Right lobe of liver (tissue), 6 donors: Measurements from ENCODE around the gene SCAMP3. TPM values are rescaled to one million over a fixed set of nuclear protein-coding genes. Genes with fewer than 3 reads are reported as not detected.

Source experiments
- ATAC-seq, 4 donors: fragments of 200-7000 bp; cut with Tn5 transposase; one replicate each; pipeline ENCODE4 v1.9.1; 2020; ENCODE audit warnings: mild to moderate bottlenecking in 4 of 4, moderate library complexity in 4 of 4
- DNase-seq, 3 donors: peaks; one replicate each; pipeline ENCODE4 v3.0.0-alpha.2; 2020
- H3K27ac ChIP-seq, 3 donors: fragments of 200-600 bp; one replicate each; pipeline ENCODE4 v1.8.0; 2022
- H3K27me3 ChIP-seq, 2 donors: fragments of 200-600 bp; one replicate each; pipeline ENCODE4 v1.8.0; 2022
- H3K36me3 ChIP-seq, 4 donors: fragments of 200-600 bp; sonication (generic) in 1 of 4; one replicate each; pipeline versions ENCODE4 v1.5.1 to v1.8.0; 2017 to 2022; ENCODE audit warnings: control low read depth in 1 of 4
- H3K4me1 ChIP-seq, 4 donors: fragments of 200-600 bp; sonication (generic) in 1 of 4; one replicate each; pipeline versions ENCODE4 v1.5.1 to v1.8.0; 2017 to 2022; ENCODE audit warnings: control low read depth in 1 of 4
- H3K4me3 ChIP-seq, 3 donors: fragments of 200-600 bp; one replicate each; pipeline ENCODE4 v1.8.0; 2022
- H3K9me3 ChIP-seq, 4 donors: fragments of 200-600 bp; sonication (generic) in 1 of 4; one replicate each; pipeline versions ENCODE4 v1.5.1 to v1.8.0; 2017 to 2022; ENCODE audit warnings: control low read depth in 1 of 4
- CTCF ChIP-seq, 4 donors: fragments of 200-600 bp in 3 of 4; fragments of 450-650 bp in 1 of 4; IDR thresholded peaks; one replicate each; pipeline versions ENCODE4 v1.5.1 to v1.8.0; 2016 to 2022; ENCODE audit warnings: antibody characterized with exemption in 4 of 4, mild to moderate bottlenecking in 2 of 4
- POLR2A ChIP-seq: fragments of 450-650 bp; IDR thresholded peaks from one replicate; pipeline ENCODE4 v1.6.1; 2017; ENCODE audit warnings: antibody characterized with exemption, mild to moderate bottlenecking
- WGBS: methylation state at CpG from one replicate; pipeline ENCODE4 v1.1.6; 2018; ENCODE audit warnings: low coverage, low lambda C conversion rate; ENCODE audit not compliant: insufficient coverage; ENCODE audit errors: missing lambda C conversion rate; 5-methylcytosine and 5-hydroxymethylcytosine counted together
- intact Hi-C, 2 donors: fragments of 100-400 bp; cut with DNase I; formaldehyde crosslinking; loops; one replicate each; pipeline versions ENCODE4 v1.11.2 to v1.14.1; 2022
- total RNA-seq, 6 experiments: library from RNA; depleted of rRNA in 2 of 6; stranded (reverse); fragments of >200 nt in 2 of 6; fragmentation: NEBNext Ultra II Directional in 3 of 6; extraction: Animal tissue kit (Norgen Biotek cat#: 25700) in 3 of 6; gene quantifications; one replicate each; pipeline versions ENCODE4 v1.1.0 to v1.2.4, GENCODE V29; 2016 to 2023
- donor health status: DM: no; HTN: yes; CAD: no.
- donor health status: DM: no; HTN: no; CAD: no.
- donor health status: DM: no; HTN: no; CAD: no.
- donor health status: DM: no; HTN: yes; CAD: no.
- donor health status: DM: no; HTN: yes; CAD: no.

SCAMP3 gene
- total RNA-seq, 6 experiments from 2014 or later = 27.9 to 63.4 (median 29.2) TPM

DNA sequence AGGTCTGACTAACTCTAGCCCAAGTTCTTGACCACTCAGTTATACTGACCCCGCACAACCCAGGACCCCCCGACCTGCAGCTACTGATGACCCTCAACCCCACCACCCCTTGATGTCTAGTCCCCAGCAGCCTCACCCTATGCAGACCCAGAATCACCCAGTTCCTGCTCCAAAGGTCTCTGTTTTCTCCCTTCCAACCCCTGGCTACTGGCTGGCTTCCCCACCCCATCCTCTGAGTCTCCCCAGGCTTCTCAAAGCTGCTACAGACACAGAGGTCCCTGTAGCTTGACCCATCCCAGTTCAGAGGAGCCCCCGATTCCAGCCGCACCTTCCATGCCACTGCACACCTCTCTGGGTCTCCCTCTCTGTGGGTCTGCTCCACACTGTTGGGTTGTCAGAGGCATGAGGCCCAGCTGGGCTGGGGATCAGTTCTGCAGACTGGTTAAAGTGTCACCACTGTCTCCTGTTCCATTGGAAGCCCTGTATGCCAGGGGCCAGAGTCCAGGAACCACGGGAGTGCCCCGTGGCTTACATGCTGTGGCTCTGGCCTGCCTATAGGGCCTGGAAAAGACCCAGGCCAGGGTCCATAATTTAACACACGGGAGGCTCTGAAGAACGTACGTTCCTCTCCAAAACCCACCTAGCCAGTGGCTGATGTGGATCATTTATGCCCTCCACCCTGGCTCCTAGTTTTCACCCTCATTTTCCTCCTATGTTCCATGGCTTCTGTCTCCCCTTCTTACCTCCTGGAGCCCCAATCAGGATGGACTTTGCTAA is 38.6 kb upstream of the SCAMP3 start:
- no peaks in the 10 kb centered on the region for H3K27me3 ChIP-seq
- 22% methylated on average over 6 of the region's 9 CpGs for WGBS
- no peaks in the 10 kb centered on the region for H3K9me3 ChIP-seq
- H3K27ac ChIP-seq = peak overlapping the region; percentile 44 to 89 (median 79)
- DNase-seq (peak; percentile 81 to 93 (median 91)), ATAC-seq (peak; percentile 89 to 95 (median 94))
- intact Hi-C loops = no loop called here
- peaks cover 0 to 21% (median 5%) of the 10 kb centered on the region in 4 donors for H3K4me1 ChIP-seq
- H3K36me3 ChIP-seq = no peaks in the 10 kb centered on the region
- peak overlapping the region in 2 of 3 donors; percentile 37 to 42 for H3K4me3 ChIP-seq
- peak; percentile 80 for TF ChIP-seq POLR2A
- no peak for TF ChIP-seq CTCF (IDR thresholded peaks at IDR 0.05)

GRCh38 chr1:155300024-155300423 is 37.9 kb upstream of the SCAMP3 start:
- peak; percentile 20 to 33 (median 28) for ATAC-seq
- WGBS = 52% methylated on average over 4 of the region's 8 CpGs
- H3K4me3 ChIP-seq = peak overlapping the region in 2 of 3 donors; percentile 37 to 42
- H3K9me3 ChIP-seq = no peaks in the 10 kb centered on the region
- intact Hi-C loops = no loop called here
- TF ChIP-seq POLR2A (no peak), CTCF (IDR thresholded peaks at IDR 0.05) (no peak)
- H3K36me3 ChIP-seq = peaks cover 0 to 2% (median 0%) of the 10 kb centered on the region in 4 donors
- no peak for DNase-seq
- H3K27ac ChIP-seq = peak overlapping the region in 2 of 3 donors; percentile 79 to 89
- H3K27me3 ChIP-seq = no peaks in the 10 kb centered on the region
- peaks cover 0 to 18% (median 5%) of the 10 kb centered on the region in 4 donors for H3K4me1 ChIP-seq

DNA sequence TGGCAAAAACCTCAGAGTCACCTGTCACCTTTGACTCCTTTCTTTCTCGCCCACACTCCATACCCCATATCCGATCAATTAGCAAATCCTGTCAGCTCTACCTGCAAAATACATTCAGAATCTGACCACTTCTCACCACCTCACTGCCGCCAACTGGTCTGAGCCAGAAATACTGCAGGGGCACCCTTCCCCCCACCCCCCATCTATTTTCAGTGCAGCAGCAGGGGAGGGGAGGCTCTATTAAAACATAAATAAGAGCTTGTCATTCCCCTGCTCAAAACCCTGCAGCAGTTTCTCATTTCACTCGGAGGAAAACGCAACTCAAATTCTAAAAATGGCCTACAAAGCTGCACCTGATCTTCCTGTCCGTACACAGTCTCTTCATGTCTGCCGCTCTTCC is 35.2 kb upstream of the SCAMP3 start:
- no peak overlapping the region for H3K27ac ChIP-seq
- WGBS = 84% methylated on average over 6 of the region's 7 CpGs
- no peak overlapping the region for H3K4me3 ChIP-seq
- DNase-seq (no peak), ATAC-seq (no peak)
- no peaks in the 10 kb centered on the region for H3K9me3 ChIP-seq
- no peaks in the 10 kb centered on the region for H3K27me3 ChIP-seq
- TF ChIP-seq CTCF (IDR thresholded peaks at IDR 0.05) = no peak
- no peak for TF ChIP-seq POLR2A
- intact Hi-C loops = no loop called here
- peaks cover 0 to 14% (median 5%) of the 10 kb centered on the region in 4 donors for H3K4me1 ChIP-seq
- peaks cover 0 to 2% (median 0%) of the 10 kb centered on the region in 4 donors for H3K36me3 ChIP-seq

DNA sequence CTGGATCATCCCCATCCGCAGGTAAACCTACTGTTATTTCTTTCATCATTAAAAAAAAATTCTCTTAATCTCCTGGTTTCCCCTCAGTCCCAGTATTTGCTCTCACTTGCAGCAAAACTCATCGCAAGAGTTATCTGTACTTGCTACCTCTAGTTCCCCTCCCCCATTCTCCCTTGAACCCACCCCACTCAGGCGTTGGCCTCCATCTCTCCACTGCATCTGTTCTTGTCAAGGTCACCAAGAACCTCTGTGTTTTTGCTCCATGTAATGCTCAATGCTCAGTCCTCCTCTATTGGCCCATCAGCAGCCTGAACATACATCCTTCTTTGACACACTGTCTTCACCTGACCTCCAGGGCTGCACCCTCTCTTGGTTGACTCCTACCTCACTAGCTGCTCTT is 34.5 kb upstream of the SCAMP3 start:
- Histone ChIP-seq H3K27ac (no peak overlapping the region), H3K4me3 (no peak overlapping the region), H3K27me3 (no peaks in the 10 kb centered on the region), H3K9me3 (no peaks in the 10 kb centered on the region), H3K4me1 (peaks cover 0 to 14% (median 4%) of the 10 kb centered on the region in 4 donors), H3K36me3 (peaks cover 0 to 2% (median 0%) of the 10 kb centered on the region in 4 donors)
- WGBS = 88% methylated on average over 3 of the region's 3 CpGs
- ATAC-seq (no peak), DNase-seq (no peak)
- intact Hi-C loops = no loop called here
- TF ChIP-seq CTCF (IDR thresholded peaks at IDR 0.05) = no peak
- TF ChIP-seq POLR2A = no peak
